Measurements from ENCODE around the gene NSUN7.

GRCh38 chr4:40848251-40848650 is 98.5 kb downstream of the NSUN7 start:
- TF ChIP-seq GATA2 (IDR thresholded peaks at IDR 0.05; ENCODE audit: low read depth, low read length) (no peak), GATA3 (IDR thresholded peaks at IDR 0.05; ENCODE audit: low read depth, low read length) (no peak)
